ENCODE results near the gene TXNDC2.
A peak's percentile ranks its signal among the peaks of the same experiment; 100 is the strongest.

- TF ChIP-seq JUND (IDR thresholded peaks at IDR 0.05; ENCODE audit: borderline replicate concordance, low read depth, low read length) (no peak), JUND (tag; IDR thresholded peaks at IDR 0.05; ENCODE audit: borderline replicate concordance, low read depth, low read length) (no peak), NCOR1 (IDR thresholded peaks at IDR 0.05) (no peak), RUNX1 (IDR thresholded peaks at IDR 0.05; ENCODE audit: low read depth) (no peak), KLF13 (tag; IDR thresholded peaks at IDR 0.05; ENCODE audit: borderline replicate concordance, low read depth) (no peak), MYNN (IDR thresholded peaks at IDR 0.05) (no peak), MYNN (CRISPR knock-in tag; IDR thresholded peaks at IDR 0.05) (no peak), ZNF695 (CRISPR knock-in tag; IDR thresholded peaks at IDR 0.05) (no peak), CTCF (IDR thresholded peaks at IDR 0.05 in 2 of 3, conservative IDR thresholded peaks at IDR 0.05 in 1 of 3; ENCODE audit: insufficient read depth in 2 of 3, low read depth in 1 of 3, low read length in 3 of 3) (no peak), NR2C2 (CRISPR knock-in tag; IDR thresholded peaks at IDR 0.05) (no peak), NR2C2 (tag; IDR thresholded peaks at IDR 0.05) (no peak), ZNF354B (CRISPR knock-in tag; IDR thresholded peaks at IDR 0.05) (no peak)
- TF ChIP-seq, protein P1, sequence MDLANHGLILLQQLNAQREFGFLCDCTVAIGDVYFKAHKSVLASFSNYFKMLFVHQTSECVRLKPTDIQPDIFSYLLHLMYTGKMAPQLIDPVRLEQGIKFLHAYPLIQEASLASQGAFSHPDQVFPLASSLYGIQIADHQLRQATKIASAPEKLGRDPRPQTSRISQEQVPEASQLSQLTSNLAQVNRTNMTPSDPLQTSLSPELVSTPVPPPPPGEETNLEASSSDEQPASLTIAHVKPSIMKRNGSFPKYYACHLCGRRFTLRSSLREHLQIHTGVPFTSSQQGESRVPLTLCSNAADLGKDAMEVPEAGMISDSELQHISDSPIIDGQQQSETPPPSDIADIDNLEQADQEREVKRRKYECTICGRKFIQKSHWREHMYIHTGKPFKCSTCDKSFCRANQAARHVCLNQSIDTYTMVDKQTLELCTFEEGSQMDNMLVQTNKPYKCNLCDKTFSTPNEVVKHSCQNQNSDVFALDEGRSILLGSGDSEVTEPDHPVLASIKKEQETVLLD (IDR thresholded peaks at IDR 0.05), result no peak
- TF ChIP-seq, protein P2, sequence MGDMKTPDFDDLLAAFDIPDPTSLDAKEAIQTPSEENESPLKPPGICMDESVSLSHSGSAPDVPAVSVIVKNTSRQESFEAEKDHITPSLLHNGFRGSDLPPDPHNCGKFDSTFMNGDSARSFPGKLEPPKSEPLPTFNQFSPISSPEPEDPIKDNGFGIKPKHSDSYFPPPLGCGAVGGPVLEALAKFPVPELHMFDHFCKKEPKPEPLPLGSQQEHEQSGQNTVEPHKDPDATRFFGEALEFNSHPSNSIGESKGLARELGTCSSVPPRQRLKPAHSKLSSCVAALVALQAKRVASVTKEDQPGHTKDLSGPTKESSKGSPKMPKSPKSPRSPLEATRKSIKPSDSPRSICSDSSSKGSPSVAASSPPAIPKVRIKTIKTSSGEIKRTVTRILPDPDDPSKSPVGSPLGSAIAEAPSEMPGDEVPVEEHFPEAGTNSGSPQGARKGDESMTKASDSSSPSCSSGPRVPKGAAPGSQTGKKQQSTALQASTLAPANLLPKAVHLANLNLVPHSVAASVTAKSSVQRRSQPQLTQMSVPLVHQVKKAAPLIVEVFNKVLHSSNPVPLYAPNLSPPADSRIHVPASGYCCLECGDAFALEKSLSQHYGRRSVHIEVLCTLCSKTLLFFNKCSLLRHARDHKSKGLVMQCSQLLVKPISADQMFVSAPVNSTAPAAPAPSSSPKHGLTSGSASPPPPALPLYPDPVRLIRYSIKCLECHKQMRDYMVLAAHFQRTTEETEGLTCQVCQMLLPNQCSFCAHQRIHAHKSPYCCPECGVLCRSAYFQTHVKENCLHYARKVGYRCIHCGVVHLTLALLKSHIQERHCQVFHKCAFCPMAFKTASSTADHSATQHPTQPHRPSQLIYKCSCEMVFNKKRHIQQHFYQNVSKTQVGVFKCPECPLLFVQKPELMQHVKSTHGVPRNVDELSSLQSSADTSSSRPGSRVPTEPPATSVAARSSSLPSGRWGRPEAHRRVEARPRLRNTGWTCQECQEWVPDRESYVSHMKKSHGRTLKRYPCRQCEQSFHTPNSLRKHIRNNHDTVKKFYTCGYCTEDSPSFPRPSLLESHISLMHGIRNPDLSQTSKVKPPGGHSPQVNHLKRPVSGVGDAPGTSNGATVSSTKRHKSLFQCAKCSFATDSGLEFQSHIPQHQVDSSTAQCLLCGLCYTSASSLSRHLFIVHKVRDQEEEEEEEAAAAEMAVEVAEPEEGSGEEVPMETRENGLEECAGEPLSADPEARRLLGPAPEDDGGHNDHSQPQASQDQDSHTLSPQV (IDR thresholded peaks at IDR 0.05), result peak; percentile 69; the same call in 1 of the 2 replicates
These were observed 44.6 kb downstream of the TXNDC2 start for GRCh38 chr18:9930299-9930884.

Measured in K562 (cell line).